Mesodermal cell (in vitro differentiated cells): ENCODE data around the gene SOCS3.

Experiments
- H3K27ac ChIP-seq: 2 replicates; pipeline ENCODE4 v1.7.0; 2013; ENCODE audit warnings: mild to moderate bottlenecking, low read depth, low read length, moderate library complexity; ENCODE audit not compliant: severe bottlenecking
- H3K36me3 ChIP-seq: 2 replicates; pipeline ENCODE4 v1.7.1; 2013; ENCODE audit warnings: mild to moderate bottlenecking, low read length, moderate library complexity; ENCODE audit not compliant: control insufficient read depth, insufficient read depth
- H3K4me1 ChIP-seq: one replicate; pipeline ENCODE4 v1.7.1; 2013; ENCODE audit warnings: mild to moderate bottlenecking, low read length; ENCODE audit not compliant: insufficient read depth, control insufficient read depth, poor library complexity, severe bottlenecking
- H3K4me3 ChIP-seq: 2 replicates; pipeline ENCODE4 v1.7.0; 2013; ENCODE audit warnings: low read length, control low read depth, mild to moderate bottlenecking; ENCODE audit not compliant: insufficient read depth, poor library complexity, severe bottlenecking; ENCODE audit errors: extremely low read depth
- H3K9me3 ChIP-seq: 2 replicates; pipeline ENCODE4 v1.7.1; 2013; ENCODE audit warnings: mild to moderate bottlenecking, low read length, moderate library complexity; ENCODE audit not compliant: control insufficient read depth
- WGBS, 2 experiments: methylation state at CpG; one replicate each; pipeline ENCODE4 v1.1.5; 2013; ENCODE audit warnings: missing lambda C conversion rate in 2 of 2; ENCODE audit not compliant: insufficient coverage in 2 of 2; 5-methylcytosine and 5-hydroxymethylcytosine counted together

Gene SOCS3

GRCh38 chr17:78347453-78347852 lies 12.4 kb downstream of the SOCS3 start:
- H3K9me3 ChIP-seq: no peaks in the 10 kb centered on the region
- H3K4me3 ChIP-seq: no peak overlapping the region
- H3K27ac ChIP-seq: no peak overlapping the region
- H3K4me1 ChIP-seq: peaks cover 26% of the 10 kb centered on the region
- H3K36me3 ChIP-seq: no peaks in the 10 kb centered on the region
- WGBS, 2 experiments: 74 to 89% methylated on average over 2 to 3 of the region's 3 CpGs

- WGBS, 2 experiments: 90% methylated on average over 11 of the region's 13 CpGs
- Histone ChIP-seq H3K36me3 (no peaks in the 10 kb centered on the region), H3K4me3 (no peak overlapping the region), H3K4me1 (peaks cover 25% of the 10 kb centered on the region), H3K27ac (no peak overlapping the region), H3K9me3 (no peaks in the 10 kb centered on the region)
Measured at GRCh38 chr17:78346605-78347250, 13.1 kb downstream of the SOCS3 start.

- Histone ChIP-seq H3K27ac (no peak overlapping the region), H3K36me3 (no peaks in the 10 kb centered on the region), H3K4me1 (peaks cover 17% of the 10 kb centered on the region), H3K4me3 (no peak overlapping the region), H3K9me3 (no peaks in the 10 kb centered on the region)
- 92 to 93% methylated on average over 7 to 8 of the region's 10 CpGs for WGBS, 2 experiments
Measured at GRCh38 chr17:78345791-78346494, 13.9 kb downstream of the SOCS3 start.

- 88 to 95% methylated on average over 6 of the region's 8 CpGs for WGBS, 2 experiments
- no peak overlapping the region for H3K4me3 ChIP-seq
- no peak overlapping the region for H3K27ac ChIP-seq
- no peaks in the 10 kb centered on the region for H3K9me3 ChIP-seq
- H3K36me3 ChIP-seq: no peaks in the 10 kb centered on the region
- peaks cover 17% of the 10 kb centered on the region for H3K4me1 ChIP-seq
Measured at GRCh38 chr17:78345172-78345571, 14.7 kb downstream of the SOCS3 start.

GRCh38 chr17:78344666-78345065 lies 15.2 kb downstream of the SOCS3 start:
- Histone ChIP-seq H3K4me3 (no peak overlapping the region), H3K27ac (no peak overlapping the region), H3K4me1 (peaks cover 20% of the 10 kb centered on the region), H3K9me3 (no peaks in the 10 kb centered on the region), H3K36me3 (no peaks in the 10 kb centered on the region)
- WGBS, 2 experiments: 95 to 99% methylated on average over 9 of the region's 10 CpGs

- H3K4me1 ChIP-seq: peaks cover 20% of the 10 kb centered on the region
- H3K27ac ChIP-seq: peak overlapping the region; percentile 57
- H3K4me3 ChIP-seq: no peak overlapping the region
- H3K9me3 ChIP-seq: no peaks in the 10 kb centered on the region
- H3K36me3 ChIP-seq: no peaks in the 10 kb centered on the region
- WGBS, 2 experiments: 90 to 92% methylated on average over 17 to 18 of the region's 19 CpGs
Measured at GRCh38 chr17:78343543-78344201, 16.2 kb downstream of the SOCS3 start.

GRCh38 chr17:78343187-78343542 lies 16.7 kb downstream of the SOCS3 start:
- no peaks in the 10 kb centered on the region for H3K9me3 ChIP-seq
- WGBS, 2 experiments: 29 to 50% methylated on average over 2 to 3 of the region's 5 CpGs
- H3K4me1 ChIP-seq: peaks cover 20% of the 10 kb centered on the region
- no peak overlapping the region for H3K4me3 ChIP-seq
- H3K27ac ChIP-seq: peak overlapping the region; percentile 57
- no peaks in the 10 kb centered on the region for H3K36me3 ChIP-seq

GRCh38 chr17:78342449-78343186 lies 17.3 kb downstream of the SOCS3 start:
- Histone ChIP-seq H3K27ac (peak overlapping the region; percentile 59), H3K4me1 (peaks cover 20% of the 10 kb centered on the region), H3K36me3 (no peaks in the 10 kb centered on the region), H3K4me3 (peak overlapping the region; percentile 11), H3K9me3 (no peaks in the 10 kb centered on the region)
- WGBS, 2 experiments: 34 to 38% methylated on average over 14 to 16 of the region's 26 CpGs

- H3K9me3 ChIP-seq: no peaks in the 10 kb centered on the region
- H3K4me3 ChIP-seq: peak overlapping the region; percentile 11
- H3K4me1 ChIP-seq: peaks cover 20% of the 10 kb centered on the region
- 7 to 9% methylated on average over 60 to 75 of the region's 95 CpGs for WGBS, 2 experiments
- H3K36me3 ChIP-seq: no peaks in the 10 kb centered on the region
- peak overlapping the region; percentile 59 for H3K27ac ChIP-seq
Measured at GRCh38 chr17:78341559-78342448, 18.1 kb downstream of the SOCS3 start.
